ENCODE results near the gene COL4A1.

The COL4A1 gene

GRCh38 chr13:110245416-110245899, 61.5 kb downstream of the COL4A1 start:
- H3K4me3 ChIP-seq (ENCODE audit: low read depth, low read length): no peak overlapping the region
- no peak for TF ChIP-seq CTCF (IDR thresholded peaks at IDR 0.05; ENCODE audit: low read depth, low read length, missing control alignments)
- DNase-seq (ENCODE audit: low read depth): no peak

- no peak for TF ChIP-seq CTCF (IDR thresholded peaks at IDR 0.05; ENCODE audit: low read depth, low read length, missing control alignments)
- no peak for DNase-seq (ENCODE audit: low read depth)
- no peak overlapping the region for H3K4me3 ChIP-seq (ENCODE audit: low read depth, low read length)
Measured at GRCh38 chr13:110244976-110245375, 62.0 kb downstream of the COL4A1 start.

- TF ChIP-seq CTCF (IDR thresholded peaks at IDR 0.05; ENCODE audit: low read depth, low read length, missing control alignments): no peak
- DNase-seq (ENCODE audit: low read depth): no peak
- H3K4me3 ChIP-seq (ENCODE audit: low read depth, low read length): no peak overlapping the region
Measured at GRCh38 chr13:110244071-110244830, 62.7 kb downstream of the COL4A1 start.

GRCh38 chr13:110242615-110243014, 64.3 kb downstream of the COL4A1 start:
- TF ChIP-seq CTCF (IDR thresholded peaks at IDR 0.05; ENCODE audit: low read depth, low read length, missing control alignments): no peak

GRCh38 chr13:110240943-110241342, 66.0 kb downstream of the COL4A1 start:
- no peak for TF ChIP-seq CTCF (IDR thresholded peaks at IDR 0.05; ENCODE audit: low read depth, low read length, missing control alignments)
- H3K4me3 ChIP-seq (ENCODE audit: low read depth, low read length): no peak overlapping the region
- no peak for DNase-seq (ENCODE audit: low read depth)

More at GRCh38 chr13:110242615-110243014, 64.3 kb downstream of the COL4A1 start:
- H3K4me3 ChIP-seq (ENCODE audit: low read depth, low read length): no peak overlapping the region
- DNase-seq (ENCODE audit: low read depth): no peak

- DNase-seq (ENCODE audit: low read depth): no peak
- no peak overlapping the region for H3K4me3 ChIP-seq (ENCODE audit: low read depth, low read length)
- TF ChIP-seq CTCF (IDR thresholded peaks at IDR 0.05; ENCODE audit: low read depth, low read length, missing control alignments): no peak
Measured at GRCh38 chr13:110240352-110240751, 66.6 kb downstream of the COL4A1 start.

Measured in GM12864 (cell line).